Keratinocyte (primary cell): ENCODE results near the gene ANKRD18A.
"Not testable (repeated sequence)": the region's sequence is repeated elsewhere in the genome, so short reads cannot be mapped to it uniquely, and the experiment has no call there.

Experiments used
- CTCF ChIP-seq, 3 experiments: IDR thresholded peaks in 1 of 3; conservative IDR thresholded peaks in 1 of 3; optimal IDR thresholded peaks in 1 of 3; 2 replicates in 2 of 3; 3 replicates in 1 of 3; pipeline versions ENCODE3 to v1.5.1; 2011; ENCODE audit warnings: low read length in 3 of 3, mild to moderate bottlenecking in 3 of 3, moderate library complexity in 2 of 3, control low read depth in 1 of 3, inconsistent platforms in 1 of 3; ENCODE audit not compliant: insufficient read depth in 2 of 3; ENCODE audit errors: extremely low read depth in 1 of 3
- EZH2 ChIP-seq: IDR thresholded peaks from one replicate; pipeline ENCODE4 v1.6.1; 2012; ENCODE audit warnings: inconsistent platforms, mild to moderate bottlenecking, low read length, moderate library complexity

GRCh38 chr9:38554966-38555365, 65.4 kb downstream of the ANKRD18A start:
- not testable (repeated sequence) for TF ChIP-seq CTCF (optimal IDR thresholded peaks at IDR 0.05 in 1 of 3, IDR thresholded peaks at IDR 0.05 in 1 of 3, conservative IDR thresholded peaks at IDR 0.05 in 1 of 3; ENCODE audit: extremely low read depth in 1 of 3, insufficient read depth in 2 of 3, low read length in 3 of 3); EZH2
